K562 (cell line): ENCODE data around the gene PNPLA4. TPM values are rescaled to one million over a fixed set of nuclear protein-coding genes. Genes with fewer than 3 reads are reported as not detected.

Experiments
- ATAC-seq: fragments of 200-7000 bp; cut with Tn5 transposase; 3 replicates; pipeline ENCODE4 v1.9.1; 2020; ENCODE audit warnings: moderate library complexity
- BruUV-seq: library from RNA; stranded (reverse); fragments of 400-500 nt; replicated peaks from 2 replicates; lab custom pipeline; 2021; lab: Mats Ljungman, UMichigan
- CTCF ChIA-PET: fragments of 300-600 bp; formaldehyde crosslinking; extraction: SDS; loops from one replicate; lab custom pipeline; 2021; ENCODE audit warnings: low intra/inter-chr PET ratio; lab: Yijun Ruan, JAX
- POLR2A ChIA-PET: fragments of 300-600, 350-650 bp; sonication (Branson Sonifier 250); formaldehyde crosslinking; extraction: SDS; loops from one replicate; lab custom pipeline; 2021; ENCODE audit warnings: antibody characterized with exemption, inconsistent platforms; lab: Yijun Ruan, JAX
- DNase-seq, 4 experiments: peaks; one replicate each; pipeline versions ENCODE4 v3.0.0 to v3.0.0-alpha.2; 2011 to 2018; ENCODE audit warnings: low spot score in 3 of 4, mixed read lengths in 3 of 4; ENCODE audit errors: extremely low read depth in 1 of 4
- FAIRE-seq: peaks from 2 replicates; lab custom pipeline; 2011; peaks lifted over from hg19 to GRCh38; lab: Jason Lieb, UNC
- H2AFZ ChIP-seq: 2 replicates; pipeline ENCODE4 v1.6.0; 2011; ENCODE audit warnings: low read depth, low read length, control low read depth, inconsistent platforms
- H3K27ac ChIP-seq: fragments of 200-600 bp; 3 replicates; pipeline ENCODE4 v1.8.0; 2011; ENCODE audit warnings: low read depth, mild to moderate bottlenecking, control low read depth, inconsistent platforms, low read length, moderate library complexity, mixed read lengths; ENCODE audit errors: extremely low read depth
- H3K27me3 ChIP-seq, 2 experiments: fragments of 300-600 bp in 1 of 2; 2 replicates in 1 of 2; 3 replicates in 1 of 2; pipeline versions ENCODE4 v1.6.0 to v1.8.0; 2011; ENCODE audit warnings: inconsistent platforms in 2 of 2, low read length in 2 of 2, mild to moderate bottlenecking in 1 of 2, mixed read lengths in 1 of 2, moderate library complexity in 1 of 2; ENCODE audit not compliant: control insufficient read depth in 2 of 2, insufficient read depth in 2 of 2
- H3K36me3 ChIP-seq: fragments of 300-600 bp; 3 replicates; pipeline ENCODE4 v1.8.0; 2011; ENCODE audit warnings: mild to moderate bottlenecking, low read length, inconsistent platforms; ENCODE audit not compliant: control insufficient read depth, insufficient read depth
- H3K4me1 ChIP-seq, 2 experiments: fragments of 200-600 bp in 1 of 2; replicated peaks in 1 of 2; 2 replicates in 1 of 2; 3 replicates in 1 of 2; pipeline versions ENCODE4 v1.5.1 to v1.8.0; 2011; ENCODE audit warnings: inconsistent platforms in 2 of 2, low read length in 2 of 2, mild to moderate bottlenecking in 1 of 2, mixed read lengths in 1 of 2, moderate library complexity in 1 of 2; ENCODE audit not compliant: control insufficient read depth in 2 of 2, insufficient read depth in 2 of 2
- H3K4me2 ChIP-seq: 2 replicates; pipeline ENCODE4 v1.6.1; 2011; ENCODE audit warnings: low read length, control low read depth, inconsistent platforms, mixed read lengths; ENCODE audit not compliant: insufficient read depth
- H3K4me3 ChIP-seq: fragments of 200-600 bp; sonication (generic), shearing (Covaris generic); 2 replicates; pipeline ENCODE4 v1.5.1; 2016; ENCODE audit warnings: control low read depth, inconsistent platforms
- H3K79me2 ChIP-seq: fragments of 200-600 bp; 3 replicates; pipeline ENCODE4 v1.8.0; 2011; ENCODE audit warnings: low read length, inconsistent platforms; ENCODE audit not compliant: control insufficient read depth, insufficient read depth
- H3K9ac ChIP-seq, 2 experiments: 2 replicates each; pipeline versions ENCODE4 v1.6.0 to v1.6.1; 2011; ENCODE audit warnings: low read depth in 2 of 2, low read length in 2 of 2, control low read depth in 1 of 2, inconsistent platforms in 1 of 2, mild to moderate bottlenecking in 1 of 2, mixed read lengths in 1 of 2; ENCODE audit not compliant: insufficient read depth in 1 of 2
- H3K9me1 ChIP-seq: one replicate; pipeline ENCODE4 v1.6.0; 2011; ENCODE audit warnings: inconsistent platforms, mild to moderate bottlenecking, low read length, moderate library complexity; ENCODE audit not compliant: control insufficient read depth, insufficient read depth
- H3K9me3 ChIP-seq: replicated peaks from 2 replicates; pipeline ENCODE4 v1.5.1; 2011; ENCODE audit warnings: low read depth, low read length, inconsistent platforms; ENCODE audit not compliant: control insufficient read depth, insufficient read depth
- H4K20me1 ChIP-seq: replicated peaks from 2 replicates; pipeline ENCODE4 v1.6.1; 2011; ENCODE audit warnings: low read length, inconsistent platforms, mixed read lengths; ENCODE audit not compliant: control insufficient read depth, insufficient read depth
- CBX1 ChIP-seq: sonication (generic); IDR thresholded peaks from 2 replicates; pipeline ENCODE4 v1.6.1; 2016; ENCODE audit warnings: antibody characterized with exemption, low read depth, mild to moderate bottlenecking
- HMBOX1 ChIP-seq: sonication (generic); IDR thresholded peaks from 2 replicates; pipeline ENCODE4 v1.6.1; 2016
- MAX ChIP-seq: sonication (generic); formaldehyde crosslinking; IDR thresholded peaks from 2 replicates; pipeline ENCODE4 v1.9.0; 2022; ENCODE audit warnings: mild to moderate bottlenecking, missing genetic modification reagents
- RBM14 ChIP-seq: fragments of 200-400 bp; formaldehyde crosslinking; IDR thresholded peaks from 2 replicates; pipeline ENCODE4 v1.6.1; 2018; ENCODE audit warnings: low read depth, mild to moderate bottlenecking, low read length, moderate library complexity, borderline replicate concordance; ENCODE audit not compliant: insufficient read depth
- SMARCA5 ChIP-seq: fragments of 450-650 bp; IDR thresholded peaks from 2 replicates; pipeline ENCODE4 v1.6.1; 2016
- ZKSCAN8 ChIP-seq: fragments of 200-800 bp; sonication (Bioruptor generic); IDR thresholded peaks from 2 replicates; pipeline ENCODE4 v1.6.1; 2016; ENCODE audit warnings: missing genetic modification characterization, missing compliant biosample characterization
- ZNF778 ChIP-seq: fragments of 450-650 bp; formaldehyde crosslinking; IDR thresholded peaks from 2 replicates; pipeline ENCODE4 v1.4.0; 2020; ENCODE audit warnings: mild to moderate bottlenecking, moderate library complexity
- ZNF79 ChIP-seq: fragments of 250-450 bp; sonication (Bioruptor Pico); IDR thresholded peaks from 2 replicates; pipeline ENCODE4 v1.4.0; 2020; ENCODE audit warnings: low read depth, mild to moderate bottlenecking, moderate library complexity
- WGBS: fragments of 100-300 bp; shearing (Covaris generic); methylation state at CpG from one replicate; pipeline ENCODE4 v1.1.6; 2016; ENCODE audit warnings: low coverage, mixed read lengths; ENCODE audit not compliant: insufficient coverage; ENCODE audit errors: missing lambda C conversion rate; 5-methylcytosine and 5-hydroxymethylcytosine counted together
- in situ Hi-C: fragments of 300-500 bp; cut with MboI; formaldehyde crosslinking; loops from 4 replicates; pipeline ENCODE4 v1.15.0; 2018; ENCODE audit warnings: inconsistent platforms, mixed read lengths
- intact Hi-C: fragments of 100-400 bp; cut with micrococcal nuclease; formaldehyde crosslinking; loops from 2 replicates; pipeline ENCODE4 v1.14.2; 2022
- polyA plus RNA-seq, 8 experiments: library from polyadenylated mRNA; depleted of rRNA in 4 of 8; stranded (reverse) in 5 of 8; unstranded in 3 of 8; fragments of >200 nt; fragmentation: Nextera tagmentation in 2 of 8; fragmentation: Illumina TruSeq in 1 of 8; extraction: Ambion mirVana in 2 of 8; extraction: Trizol in 1 of 8; gene quantifications; 2 replicates each; pipeline versions ENCODE4 v1.2.1 to v1.2.3, GENCODE V29; 2011 to 2014; ENCODE audit warnings: inconsistent platforms in 1 of 8, missing spikeins in 1 of 8
- total RNA-seq, 7 experiments: library from RNA; depleted of rRNA in 6 of 7; stranded (reverse); fragments of >200 nt in 6 of 7; fragmentation: Illumina TruSeq in 2 of 7; extraction: Trizol in 2 of 7; gene quantifications; 2 replicates each; pipeline versions ENCODE4 v1.2.1 to v1.2.3, GENCODE V29; 2011 to 2021; ENCODE audit warnings: low replicate concordance in 1 of 7

The PNPLA4 gene
- total and polyA plus RNA-seq, 9 of the 15 experiments (the other 6 are each of a cell fraction or from before 2014, with no cell fraction given): 20.7 to 61.1 (median 32.7) TPM

GRCh38 chrX:7889135-7889534 lies 38.1 kb downstream of the PNPLA4 start:
- Histone ChIP-seq H2AFZ (no peak overlapping the region), H3K4me1 (no peaks in the 10 kb centered on the region; a peak in 2 of 5 replicates), H3K9me1 (no peaks in the 10 kb centered on the region), H3K4me2 (no peak overlapping the region), H3K27ac (no peak overlapping the region), H3K9ac (no peak overlapping the region), H4K20me1 (no peaks in the 10 kb centered on the region), H3K36me3 (no peaks in the 10 kb centered on the region), H3K9me3 (no peaks in the 10 kb centered on the region), H3K4me3 (no peak overlapping the region), H3K27me3 (no peaks in the 10 kb centered on the region), H3K79me2 (no peaks in the 10 kb centered on the region)
- BruUV-seq: no TSS peak
- CTCF ChIA-PET: no interaction called here
- in situ Hi-C loops: no loop called here
- no peak for FAIRE-seq
- ATAC-seq: no peak
- 0% methylated on average over 2 of the region's 2 CpGs for WGBS
- DNase-seq: no peak
- POLR2A ChIA-PET: no interaction called here
- intact Hi-C loops: no loop called here
- TF ChIP-seq RBM14: no peak
- no peak for TF ChIP-seq SMARCA5
- no peak for TF ChIP-seq HMBOX1
- no peak for TF ChIP-seq CBX1
- no peak for TF ChIP-seq ZNF778 (CRISPR knock-in tag)
- TF ChIP-seq ZKSCAN8 (CRISPR knock-in tag): no peak
- no peak for TF ChIP-seq ZNF79
- TF ChIP-seq MAX (CRISPR knock-in tag): no peak
